NOMO-1 treated with dmso at 0.1 percent for 144 hours (cell line): ENCODE results near the gene ZC3H18.

Experiments used
- DNase-seq: peaks from one replicate; lab custom pipeline; 2025; ENCODE audit not compliant: unreplicated experiment; lab: John Stamatoyannopoulos, UW

Gene ZC3H18

DNA sequence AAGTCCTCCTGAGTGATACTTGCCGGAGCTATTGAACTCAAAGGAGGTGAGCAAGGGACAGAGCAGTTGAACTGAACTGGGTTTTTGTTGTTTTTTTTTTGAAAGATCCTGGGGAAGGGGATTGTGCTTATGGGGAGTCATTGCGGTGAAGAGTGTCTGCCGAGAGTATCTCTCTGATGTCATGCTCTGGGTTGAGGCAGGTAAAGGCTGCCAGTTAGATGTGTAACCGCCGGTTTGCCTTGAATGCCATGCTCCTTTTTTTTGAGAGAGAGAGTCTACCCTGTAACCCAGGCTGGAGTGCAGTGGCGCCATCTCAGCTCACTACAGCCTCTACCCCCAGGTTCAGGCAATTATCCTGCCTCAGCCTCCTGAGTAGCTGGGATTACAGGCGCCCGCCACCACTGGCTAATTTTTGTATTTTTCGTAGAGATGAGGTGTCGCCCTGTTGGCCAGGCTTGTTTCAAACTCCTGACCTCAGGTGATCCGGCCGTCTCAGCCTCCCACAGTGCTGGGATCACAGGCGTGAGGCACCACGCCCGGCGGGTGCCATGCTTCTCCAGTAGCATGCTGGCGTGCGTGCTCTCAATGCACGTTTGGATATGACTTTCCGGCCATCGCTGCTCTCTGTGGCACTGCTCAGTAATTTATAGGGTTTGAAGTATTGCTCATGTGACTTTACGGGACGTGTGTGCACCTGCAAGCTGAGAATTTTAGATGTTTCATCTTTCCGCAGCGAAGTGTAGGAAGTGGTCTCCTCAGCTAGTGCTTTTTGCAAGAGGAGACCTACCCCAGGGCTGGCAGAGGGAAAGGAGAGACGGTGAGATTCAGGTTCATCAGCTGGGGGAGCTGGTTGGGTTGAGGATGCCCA, 8.5 kb downstream of the ZC3H18 start:
- no peak for DNase-seq

DNA sequence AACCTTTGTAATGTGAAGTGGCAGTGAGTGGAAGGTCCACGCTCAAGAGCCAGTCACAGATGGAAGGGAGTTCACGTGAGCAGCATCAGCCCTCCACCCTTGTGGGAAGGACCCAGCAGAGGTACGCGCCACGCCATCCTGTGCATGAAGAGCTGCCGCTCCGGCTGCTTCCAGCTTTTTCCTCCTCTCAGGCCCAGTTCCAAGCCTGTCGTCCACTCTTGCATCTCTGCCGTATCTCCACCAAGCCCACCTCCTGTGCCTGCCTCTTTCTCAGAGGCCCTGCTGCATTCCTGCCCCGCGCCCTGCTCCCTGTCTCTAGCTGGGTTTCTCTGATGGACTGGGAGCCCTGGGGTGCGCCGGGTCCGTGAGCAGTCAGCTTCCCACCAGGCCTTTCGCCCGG, 10.2 kb downstream of the ZC3H18 start:
- no peak for DNase-seq

DNA sequence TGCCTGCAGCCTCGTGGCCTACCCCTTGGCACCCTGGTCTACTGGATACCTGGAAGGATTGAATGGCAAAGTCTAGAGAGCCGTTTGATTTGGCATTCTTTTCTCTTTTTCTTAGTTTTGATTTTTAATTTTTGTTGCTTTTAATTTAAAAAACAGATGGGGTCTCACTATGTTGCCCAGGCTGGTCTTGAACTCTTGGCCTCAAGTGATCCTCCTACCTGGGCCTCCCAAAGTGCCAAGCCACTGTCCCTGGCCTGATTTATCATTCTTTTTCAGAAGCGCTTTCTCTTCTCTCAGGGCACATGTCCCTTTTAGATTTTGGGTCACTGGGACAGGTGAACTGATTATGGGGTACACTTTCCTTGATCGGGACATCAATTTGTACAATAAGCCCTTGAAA, 10.8 kb downstream of the ZC3H18 start:
- no peak for DNase-seq

DNA sequence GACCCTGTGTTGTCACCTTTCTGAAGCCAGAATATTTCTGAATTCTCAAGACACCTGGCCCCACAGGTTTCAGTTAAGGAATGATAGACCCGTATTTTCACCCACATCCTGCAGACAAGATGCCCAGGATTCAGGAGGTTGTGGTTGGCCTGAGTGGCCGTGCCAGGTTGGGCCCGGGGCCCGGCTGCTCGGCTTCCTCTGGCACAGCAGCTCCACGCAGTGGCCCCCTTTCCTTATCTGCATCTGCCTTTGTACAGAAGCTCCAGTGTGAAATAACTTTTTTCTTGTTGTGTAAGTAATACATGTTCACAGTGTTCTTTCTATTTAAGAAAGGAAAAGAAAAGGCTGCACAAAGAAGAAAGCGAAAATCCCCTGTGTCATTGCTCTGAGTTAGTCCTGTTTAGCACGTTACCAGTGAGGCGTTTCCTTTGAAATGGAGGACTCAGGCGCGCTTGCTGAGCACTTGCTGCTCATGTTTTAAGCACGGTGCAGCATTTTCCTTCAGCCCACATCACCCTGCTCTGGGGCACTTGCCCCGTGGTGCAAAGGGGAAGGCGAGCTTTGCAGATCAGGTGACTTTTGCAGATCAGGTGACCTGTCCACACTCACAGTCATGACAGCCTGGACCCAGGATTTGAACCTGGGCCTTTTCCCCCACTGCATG, 12.8 kb downstream of the ZC3H18 start:
- DNase-seq = no peak

DNA sequence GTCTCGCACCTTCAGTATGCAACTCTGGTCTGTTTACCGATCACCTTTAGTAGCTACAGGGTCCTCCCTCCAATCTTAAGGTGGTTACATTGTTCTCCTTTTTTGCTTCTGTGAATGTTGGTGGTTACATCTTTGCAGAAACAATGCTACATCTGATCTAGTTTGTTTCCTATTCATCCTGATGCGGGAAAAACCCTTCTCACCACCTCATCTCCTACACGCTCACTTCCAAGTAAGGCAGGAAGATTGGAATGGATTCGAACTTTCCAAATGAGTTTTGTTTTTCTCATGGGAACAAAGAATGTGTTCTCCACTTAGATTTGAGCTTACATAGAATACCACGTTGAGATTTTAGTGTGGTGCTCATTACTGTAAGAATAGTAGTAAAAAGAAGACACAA, 14.5 kb downstream of the ZC3H18 start:
- DNase-seq = no peak

DNA sequence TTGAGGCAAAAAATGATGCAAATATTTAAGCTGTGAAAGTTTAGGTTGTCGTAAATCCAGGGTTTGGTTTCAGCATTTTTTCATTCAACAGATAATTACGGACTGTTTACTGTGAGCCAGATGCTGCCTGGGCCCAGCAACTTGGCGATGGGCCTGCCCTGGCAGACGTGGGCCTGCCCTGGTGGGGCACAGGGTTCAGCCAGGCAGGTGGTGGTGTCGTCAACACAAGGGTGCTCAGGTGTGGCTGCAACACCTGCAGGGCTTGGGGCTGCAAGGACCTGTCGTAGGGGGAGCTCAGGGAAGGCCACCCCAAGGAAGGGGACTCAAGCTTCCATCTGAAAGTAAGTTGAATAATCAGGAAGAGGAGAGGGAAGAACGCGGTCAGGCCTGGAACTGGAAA, 15.1 kb downstream of the ZC3H18 start:
- no peak for DNase-seq

DNA sequence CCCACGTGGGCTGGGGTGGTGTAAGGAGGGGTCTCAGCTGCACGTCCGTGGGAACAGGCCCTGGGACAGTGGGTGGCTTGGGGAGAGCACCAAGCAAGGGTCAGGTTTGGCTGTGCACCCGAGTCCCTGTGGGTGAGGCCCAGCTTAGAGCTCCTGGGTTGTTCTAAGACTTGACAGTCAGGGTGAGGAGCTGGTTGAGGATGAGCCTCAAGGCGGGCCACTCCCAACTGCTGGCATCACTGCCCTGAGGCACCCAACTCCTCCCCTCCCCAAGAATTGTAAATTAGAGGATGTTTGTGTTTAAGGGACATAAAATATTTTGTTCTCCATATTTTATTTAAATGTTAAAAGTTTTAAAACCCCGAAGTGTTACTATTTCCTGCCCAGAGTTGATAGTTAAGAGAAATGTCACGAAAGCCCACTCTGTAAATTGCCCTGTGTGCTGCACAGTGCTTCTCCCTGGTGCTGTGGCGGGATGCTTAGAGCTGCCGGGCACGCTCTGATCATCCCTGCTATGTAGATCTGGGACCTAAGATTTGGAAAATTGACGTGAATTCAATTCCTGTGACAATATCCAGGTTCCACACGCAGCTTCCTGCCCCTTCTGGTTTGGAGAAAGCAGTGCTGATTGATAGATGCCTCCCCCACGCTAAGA, 15.9 kb downstream of the ZC3H18 start:
- no peak for DNase-seq

DNA sequence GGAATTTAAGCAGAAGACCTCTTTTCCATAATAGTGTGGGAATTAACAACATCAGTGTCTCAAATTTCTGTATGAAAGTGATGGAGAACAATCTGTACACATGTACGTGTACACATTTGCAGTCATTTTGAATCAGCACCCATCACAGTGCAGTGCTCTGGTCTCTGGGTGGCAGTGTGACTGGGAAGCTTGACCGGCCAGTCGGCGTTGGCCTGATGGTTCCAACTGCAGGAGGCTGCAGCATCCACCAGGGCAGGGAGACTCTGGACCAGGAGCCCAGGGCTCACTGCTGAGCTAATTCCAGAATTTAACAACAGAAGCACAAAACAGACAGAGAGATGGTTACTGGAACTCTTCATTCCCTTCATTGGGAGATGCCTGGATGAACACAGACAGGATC, 17.9 kb downstream of the ZC3H18 start:
- no peak for DNase-seq

DNA sequence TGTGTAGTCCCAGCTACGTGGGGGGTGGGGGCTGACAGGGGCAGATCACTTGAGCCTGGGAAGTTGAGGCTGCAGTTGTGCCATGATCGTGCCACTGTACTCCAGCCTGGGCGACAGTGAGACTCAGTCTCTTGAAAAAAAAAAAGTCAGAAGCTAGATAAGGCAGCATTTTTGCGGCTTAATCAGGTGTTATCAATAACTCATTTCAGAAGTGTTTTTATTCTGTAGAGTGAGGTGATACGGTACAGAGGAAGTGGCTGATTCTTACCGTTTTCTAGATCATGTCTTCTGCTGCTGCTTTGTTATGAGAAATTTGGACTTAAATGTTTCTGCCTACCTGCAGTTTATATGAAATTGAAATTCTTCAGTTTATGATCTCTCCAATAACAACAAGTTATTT, 18.6 kb downstream of the ZC3H18 start:
- no peak for DNase-seq

DNA sequence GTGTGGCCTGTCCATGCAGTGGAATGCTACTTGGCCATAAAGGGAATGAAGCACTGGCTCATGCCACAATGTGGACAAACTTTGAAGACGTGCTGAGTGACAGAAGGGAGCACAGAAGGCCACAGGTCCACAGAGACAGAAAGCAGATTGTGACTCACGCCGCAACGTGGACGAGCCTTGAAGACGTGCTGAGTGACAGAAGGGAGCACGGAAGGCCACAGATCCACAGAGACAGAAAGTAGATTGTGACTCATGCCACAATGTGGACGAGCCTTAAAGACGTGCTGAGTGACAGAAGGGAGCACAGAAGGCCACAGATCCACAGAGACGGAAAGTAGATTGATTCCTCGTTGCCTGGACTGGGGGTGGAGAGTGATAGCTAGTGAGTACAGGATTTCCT, 19.2 kb downstream of the ZC3H18 start:
- DNase-seq = no peak

DNA sequence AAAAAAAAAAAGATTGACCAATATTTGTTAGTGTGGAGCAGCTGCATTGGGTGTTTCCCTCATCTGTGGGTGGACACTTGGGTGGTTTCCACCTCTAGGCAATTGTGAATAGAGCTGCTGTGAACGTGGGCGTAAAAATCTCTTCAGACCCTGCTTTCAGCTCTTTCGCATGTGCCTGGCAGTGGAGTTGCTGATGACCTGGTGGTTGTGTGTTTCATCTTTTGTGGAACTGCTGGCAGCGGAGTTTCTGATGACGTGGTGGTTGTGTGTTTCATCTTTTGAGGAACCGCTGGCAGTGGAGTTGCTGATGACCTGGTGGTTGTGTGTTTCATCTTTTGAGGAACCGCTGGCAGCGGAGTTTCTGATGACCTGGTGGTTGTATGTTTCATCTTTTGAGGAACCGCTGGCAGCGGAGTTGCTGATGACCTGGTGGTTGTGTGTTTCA, 21.4 kb downstream of the ZC3H18 start:
- peak; percentile 52 for DNase-seq

DNA sequence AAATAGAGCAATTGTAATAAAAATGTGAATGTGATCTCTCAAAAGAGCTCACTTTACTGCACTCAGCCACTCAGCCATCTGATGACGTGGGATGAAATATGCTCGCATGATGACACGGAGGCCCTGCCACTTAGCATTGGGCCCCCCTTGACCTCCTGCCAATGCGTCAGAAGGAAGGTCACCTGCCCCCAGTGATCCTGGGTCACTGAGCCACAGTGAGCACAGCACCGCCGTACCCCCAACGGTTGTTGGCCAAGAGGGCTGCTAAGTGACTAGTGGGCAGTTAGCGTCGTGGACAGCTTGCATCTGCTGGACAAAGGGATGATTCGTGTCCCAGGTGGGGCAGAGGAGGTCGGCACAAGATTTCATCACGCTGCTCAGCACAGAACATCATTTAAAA, 22.9 kb downstream of the ZC3H18 start:
- no peak for DNase-seq

DNA sequence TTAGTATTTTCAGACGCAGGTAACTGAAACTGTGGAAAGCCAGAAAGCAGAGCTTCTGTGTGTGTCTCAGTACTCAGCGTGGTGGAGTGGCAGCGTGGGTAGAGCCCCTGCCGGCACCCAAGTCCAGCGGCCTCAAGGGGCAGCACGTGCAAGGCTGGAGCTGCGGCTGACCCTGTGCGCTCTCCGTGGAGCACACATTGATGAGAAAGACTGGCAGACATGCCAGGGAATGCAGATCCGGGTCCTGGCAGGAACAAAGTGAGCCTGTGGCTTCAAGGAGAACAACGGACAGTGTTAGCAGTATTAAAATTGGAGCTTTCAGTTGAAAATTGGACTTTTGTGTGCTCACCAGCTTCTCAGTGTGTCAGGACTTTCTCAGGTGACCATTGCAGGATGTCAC, 23.3 kb downstream of the ZC3H18 start:
- DNase-seq = no peak

DNA sequence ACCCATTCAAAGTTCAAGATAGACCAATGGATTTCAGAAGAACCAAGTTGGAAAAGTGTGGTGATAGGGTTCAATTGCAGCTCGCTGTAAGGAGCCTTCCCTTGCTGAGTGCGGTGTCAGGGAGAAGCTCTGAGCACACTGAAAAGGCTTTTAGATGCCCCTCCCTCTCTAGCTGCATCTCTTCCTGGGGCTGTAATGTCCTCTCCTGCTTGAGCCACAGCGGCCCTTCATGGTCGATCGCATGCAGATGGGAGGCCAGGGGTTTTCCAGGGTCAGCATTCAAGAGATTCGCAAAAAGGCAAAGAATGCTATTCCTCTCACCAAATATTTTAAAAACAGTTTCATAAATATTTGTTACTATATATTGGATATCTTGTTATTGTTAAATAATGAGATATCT, 23.7 kb downstream of the ZC3H18 start:
- DNase-seq = no peak

DNA sequence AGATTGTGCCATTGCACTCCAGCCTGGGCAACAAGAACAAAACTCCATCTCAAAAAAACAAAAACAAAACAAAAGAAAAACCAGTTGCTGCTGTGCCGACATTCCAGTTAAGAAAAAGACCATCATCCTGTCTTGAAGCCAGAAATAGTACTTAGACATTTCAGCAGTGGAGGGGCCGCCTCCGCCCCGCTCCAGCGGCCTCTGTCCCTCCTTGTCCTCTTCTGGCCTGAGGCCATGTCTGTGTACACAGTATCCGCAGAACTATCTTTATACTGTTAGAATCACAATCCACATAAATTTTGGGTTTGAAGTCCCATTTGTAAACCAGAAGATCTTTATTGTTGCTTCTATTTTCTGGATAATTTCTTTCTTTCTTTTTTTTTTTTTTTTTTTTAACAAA, 24.9 kb downstream of the ZC3H18 start:
- DNase-seq = no peak

DNA sequence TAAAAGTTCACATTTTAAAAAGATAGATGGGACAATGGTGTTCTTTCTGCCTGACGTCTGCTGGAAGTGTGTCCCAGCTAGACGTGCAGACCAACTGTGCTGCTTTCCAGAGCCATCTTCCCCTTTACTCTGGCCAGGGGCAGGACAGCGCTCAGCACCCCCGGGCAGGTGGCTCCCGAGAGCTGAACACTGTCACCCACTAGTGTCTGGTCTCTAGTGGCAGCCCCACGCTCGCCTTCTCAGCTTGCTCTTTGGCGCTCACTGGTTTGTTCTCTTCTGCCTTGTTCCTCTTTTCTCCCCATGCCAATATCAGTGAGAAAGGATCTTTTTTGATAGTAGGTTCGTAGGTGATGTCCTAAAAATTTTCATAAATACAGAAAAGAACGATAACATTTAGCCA, 25.7 kb downstream of the ZC3H18 start:
- DNase-seq = no peak

DNA sequence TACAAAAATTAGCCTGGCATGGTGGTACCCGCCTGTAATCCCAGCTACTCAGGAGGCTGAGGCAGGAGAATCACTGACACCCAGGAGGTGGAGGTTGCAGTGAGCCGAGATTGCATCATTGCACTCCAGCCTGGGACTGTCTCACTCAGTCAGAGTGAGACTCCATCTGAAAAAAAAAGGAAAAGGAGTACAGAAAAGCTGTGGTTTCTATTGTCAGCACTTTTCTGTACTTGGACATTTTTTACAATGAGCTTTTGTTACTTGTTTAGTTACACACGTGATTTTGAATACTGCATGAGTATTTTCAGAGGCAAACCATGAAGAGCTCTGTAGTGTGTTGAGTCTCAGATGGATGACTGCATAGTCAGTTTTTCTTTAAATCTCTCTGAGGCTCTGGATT, 26.3 kb downstream of the ZC3H18 start:
- no peak for DNase-seq

DNA sequence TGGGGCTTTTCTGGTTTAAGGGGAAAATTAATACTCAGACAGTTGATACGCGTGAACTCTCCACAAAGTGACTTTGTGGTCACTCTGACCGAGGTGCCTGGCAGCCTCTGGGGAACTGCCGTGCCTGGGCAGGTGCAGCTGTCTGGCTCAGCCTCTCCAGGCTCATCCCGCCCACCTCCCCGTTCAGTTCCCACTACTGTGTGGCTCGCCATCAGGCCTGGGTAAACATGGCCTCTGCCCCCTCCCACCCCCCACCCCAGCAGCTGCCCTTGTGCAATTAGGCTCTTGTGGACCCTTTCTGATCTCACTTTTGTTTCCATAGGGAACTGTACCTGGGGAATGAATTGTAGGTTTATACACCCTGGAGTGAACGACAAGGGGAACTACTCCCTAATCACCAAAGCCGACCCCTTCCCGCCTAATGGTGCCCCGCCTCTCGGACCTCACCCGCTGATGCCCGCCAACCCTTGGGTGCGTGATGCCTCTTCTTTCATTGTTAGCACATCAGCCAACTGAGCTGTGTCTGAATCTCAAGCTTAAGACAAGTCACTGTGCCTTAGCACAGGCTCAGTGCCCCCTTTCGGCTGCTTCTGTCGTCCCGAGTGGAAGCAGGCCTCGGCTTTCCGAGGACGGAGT, 27.8 kb downstream of the ZC3H18 start:
- no peak for DNase-seq

DNA sequence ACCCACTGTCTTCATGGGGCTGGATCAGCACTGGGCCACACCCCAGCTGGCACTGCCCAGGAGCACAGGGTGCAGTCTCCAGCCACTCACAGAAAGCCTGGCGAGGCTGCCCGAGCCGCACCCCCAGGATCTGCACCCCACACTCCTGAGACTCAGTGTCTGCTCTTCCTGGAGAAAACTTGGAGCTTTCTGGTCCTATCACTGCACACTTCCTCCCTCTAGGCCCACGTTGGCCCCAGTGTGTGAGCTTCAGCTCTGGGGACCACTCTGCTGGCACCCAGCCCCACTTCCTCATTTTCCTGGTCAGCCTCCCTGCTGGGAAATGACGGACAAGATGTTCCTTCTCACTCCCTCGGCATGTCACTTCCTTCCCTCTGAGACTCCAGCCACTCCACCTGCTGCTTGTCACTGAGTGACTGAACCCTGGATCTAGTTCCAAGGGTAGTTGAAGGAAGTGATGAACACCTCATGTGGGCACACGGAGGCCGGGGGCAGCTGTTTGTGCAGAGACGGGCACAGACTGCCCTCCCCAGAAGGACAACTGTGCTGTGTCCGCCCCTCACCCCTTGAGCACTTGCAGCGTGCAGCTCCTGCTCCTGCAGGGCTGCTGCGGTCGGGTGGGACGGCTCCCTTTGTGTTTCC, 29.0 kb downstream of the ZC3H18 start:
- no peak for DNase-seq

DNA sequence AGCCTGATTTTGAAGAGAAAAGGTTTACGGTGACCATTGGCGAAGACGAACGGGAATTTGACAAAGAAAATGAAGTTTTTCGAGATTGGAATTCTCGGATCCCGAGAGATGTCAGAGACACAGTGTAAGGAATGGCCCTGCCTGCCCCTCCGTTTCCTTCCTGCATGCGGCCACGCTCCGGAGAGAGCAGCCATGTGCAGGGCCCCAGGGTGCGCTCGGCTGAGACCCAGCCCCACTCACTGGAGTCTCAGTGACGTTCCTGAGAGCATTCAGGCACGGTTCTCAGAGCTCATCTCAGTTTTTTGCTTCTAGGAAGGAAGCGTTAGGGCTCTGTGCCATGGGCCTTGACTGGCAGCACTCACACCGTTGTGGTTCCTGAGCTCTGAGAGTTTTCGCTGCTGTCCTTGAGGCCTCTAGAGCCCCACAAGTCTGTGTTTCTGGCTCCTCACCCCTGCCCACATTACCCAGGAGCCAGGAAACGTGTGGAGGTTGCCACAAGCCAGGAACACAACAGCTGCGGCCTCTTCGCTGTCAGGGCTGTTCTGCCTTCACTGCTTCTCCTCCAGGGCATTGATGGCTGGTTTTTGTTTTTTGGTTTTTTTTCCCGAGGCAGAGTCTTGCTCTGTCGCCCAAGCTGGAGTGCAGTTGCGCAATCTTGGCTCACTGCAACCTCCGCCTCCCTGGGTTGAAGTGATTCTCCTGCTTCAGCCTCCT, 29.8 kb downstream of the ZC3H18 start:
- no peak for DNase-seq

DNA sequence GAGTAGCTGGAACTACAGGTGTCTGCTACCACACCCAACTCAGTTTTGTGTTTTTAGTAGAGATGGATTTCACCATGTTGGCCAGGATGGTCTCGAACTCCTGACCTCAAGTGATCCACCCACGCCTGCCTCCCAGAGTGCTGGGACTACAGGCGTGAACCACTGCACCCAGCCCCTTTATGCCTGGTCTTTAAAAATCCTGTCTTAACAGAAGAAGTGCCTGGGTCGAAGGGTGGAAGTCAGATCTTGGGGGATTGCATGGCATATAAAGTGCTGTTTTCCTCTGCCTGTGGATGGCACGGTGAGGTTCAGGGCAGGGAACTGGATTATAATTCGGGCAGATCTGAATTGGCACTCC, 30.3 kb downstream of the ZC3H18 start:
- no peak for DNase-seq
